ENCODE measurements around the gene PDP2. TPM values are rescaled to one million over a fixed set of nuclear protein-coding genes. Genes with fewer than 3 reads are reported as not detected.

Gene PDP2
- polyA plus RNA-seq, 1 of the 3 experiments (the other 2 are of a cell fraction), result 4.7 TPM

DNA sequence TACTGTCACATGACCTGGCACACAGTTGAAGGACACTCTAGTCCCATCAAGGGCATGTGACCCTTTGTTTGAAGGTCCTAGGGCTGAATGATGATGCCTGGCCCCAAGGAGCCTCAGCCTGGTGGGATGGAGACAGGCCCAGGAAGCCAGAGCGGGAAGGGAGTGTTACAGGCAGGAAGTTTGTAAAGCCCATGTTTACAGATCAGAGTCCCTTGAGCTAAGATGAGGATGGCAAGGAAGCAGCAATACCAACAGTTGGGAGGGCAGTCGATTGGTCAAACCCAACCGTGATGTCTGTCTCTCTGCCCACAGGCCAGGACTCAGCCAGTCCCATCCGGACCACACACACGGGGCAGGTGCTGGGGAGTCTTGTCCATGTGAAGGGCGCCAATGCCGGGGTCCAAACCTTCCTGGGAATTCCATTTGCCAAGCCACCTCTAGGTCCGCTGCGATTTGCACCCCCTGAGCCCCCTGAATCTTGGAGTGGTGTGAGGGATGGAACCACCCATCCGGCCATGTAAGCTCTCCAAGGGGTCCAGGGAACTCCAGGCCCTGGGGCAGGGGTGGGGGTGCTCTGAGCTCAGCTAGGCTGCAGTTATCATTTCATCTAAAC, 57.5 kb downstream of the PDP2 start:
- H4K20me1 ChIP-seq (ENCODE audit: insufficient read depth), result peaks cover 24% of the 10 kb centered on the region
- no peak for DNase-seq
- no peak overlapping the region for H3K4me2 ChIP-seq
- H3K9me3 ChIP-seq, result no peaks in the 10 kb centered on the region
- H3K27ac ChIP-seq (ENCODE audit: low read depth in 2 of 2, low read length in 1 of 2), result no peak overlapping the region
- no peak overlapping the region for H3K4me3 ChIP-seq (ENCODE audit: low read depth in 2 of 2, low read length in 1 of 2)
- peaks cover 20 to 48% of the 10 kb centered on the region in 2 experiments for H3K36me3 ChIP-seq (replicated peaks in 1 of 2; ENCODE audit: control insufficient read depth in 1 of 2, insufficient read depth in 2 of 2, low read length in 1 of 2)
- H3F3A ChIP-seq (replicated peaks; ENCODE audit: insufficient read depth), result no peaks in the 10 kb centered on the region
- no peak overlapping the region for H2AFZ ChIP-seq (ENCODE audit: low read depth)
- no peaks in the 10 kb centered on the region for H3K27me3 ChIP-seq (ENCODE audit: insufficient read depth)
- TF ChIP-seq MXI1 (IDR thresholded peaks at IDR 0.05; ENCODE audit: low read depth, low read length), result no peak
- TF ChIP-seq TEAD4 (IDR thresholded peaks at IDR 0.05; ENCODE audit: borderline replicate concordance, insufficient read depth), result no peak
- TF ChIP-seq CHD2 (IDR thresholded peaks at IDR 0.05; ENCODE audit: low read length, partially characterized antibody), result no peak
- no peak for TF ChIP-seq GATA2 (CRISPR knock-in tag; IDR thresholded peaks at IDR 0.05)
- H3K79me2 ChIP-seq (ENCODE audit: insufficient read depth), result peaks cover 56% of the 10 kb centered on the region
- H3K4me1 ChIP-seq (ENCODE audit: control insufficient read depth in 1 of 2, insufficient read depth in 2 of 2, low read depth in 1 of 2, low read length in 1 of 2), result peaks cover 6 to 19% of the 10 kb centered on the region in 2 experiments; a peak in 2 of 4 replicates
- H3K9me2 ChIP-seq, result no peaks in the 10 kb centered on the region
- 93% methylated on average over 6 of the region's 10 CpGs for WGBS (ENCODE audit: low lambda C conversion rate)
- ChIA-PET CTCF (interaction anchor here (1.4 kb wide), 1 partner anchor 42 kb away, joined by 6 read pairs; no protein-coding TSS in a partner anchor), POLR2A (no interaction called here)
- no peak overlapping the region for H3K9ac ChIP-seq

DNA sequence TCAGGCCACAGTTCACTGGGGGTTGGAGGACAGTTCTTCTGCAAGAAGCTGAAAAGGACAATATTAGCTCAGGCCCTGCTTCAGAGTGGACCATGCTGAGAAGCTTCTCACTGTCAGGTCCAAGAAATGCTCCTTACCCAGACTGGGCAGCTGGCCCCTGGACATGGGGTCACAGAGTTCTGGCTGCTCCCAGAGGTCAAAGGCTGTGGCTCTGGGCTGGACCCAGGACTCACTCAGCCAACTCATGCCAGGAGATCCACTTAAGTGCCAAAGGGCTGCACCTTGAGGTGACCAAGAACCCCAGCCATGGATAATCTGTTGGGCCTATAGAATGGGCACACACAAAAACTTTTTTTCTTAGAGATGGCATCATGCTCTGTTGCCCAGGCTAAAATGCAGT, 59.1 kb downstream of the PDP2 start:
- peaks cover 24% of the 10 kb centered on the region for H4K20me1 ChIP-seq (ENCODE audit: insufficient read depth)
- H3K36me3 ChIP-seq (replicated peaks in 1 of 2; ENCODE audit: control insufficient read depth in 1 of 2, insufficient read depth in 2 of 2, low read length in 1 of 2), result peaks cover 24 to 58% of the 10 kb centered on the region in 2 experiments
- no peak overlapping the region for H3K9ac ChIP-seq
- no peak overlapping the region for H3K4me2 ChIP-seq
- no peaks in the 10 kb centered on the region for H3K27me3 ChIP-seq (ENCODE audit: insufficient read depth)
- H3F3A ChIP-seq (replicated peaks; ENCODE audit: insufficient read depth), result peaks cover 4% of the 10 kb centered on the region
- H3K4me3 ChIP-seq (ENCODE audit: low read depth in 2 of 2, low read length in 1 of 2), result no peak overlapping the region
- H3K27ac ChIP-seq (ENCODE audit: low read depth in 2 of 2, low read length in 1 of 2), result no peak overlapping the region
- ChIA-PET POLR2A (no interaction called here), CTCF (interaction anchor here (0.9 to 1.4 kb wide), 3 partner anchors 13 to 44 kb away, joined by 3 to 4 read pairs (median 3); no protein-coding TSS in a partner anchor)
- no peak overlapping the region for H2AFZ ChIP-seq (ENCODE audit: low read depth)
- H3K9me2 ChIP-seq, result no peaks in the 10 kb centered on the region
- peaks cover 42% of the 10 kb centered on the region for H3K79me2 ChIP-seq (ENCODE audit: insufficient read depth)
- DNase-seq, result no peak
- H3K4me1 ChIP-seq (ENCODE audit: control insufficient read depth in 1 of 2, insufficient read depth in 2 of 2, low read depth in 1 of 2, low read length in 1 of 2), result peaks cover 0 to 12% of the 10 kb centered on the region in 2 experiments; a peak in 1 of 4 replicates
- no peak for TF ChIP-seq FOXM1 (IDR thresholded peaks at IDR 0.05; ENCODE audit: low read depth)
- TF ChIP-seq SMC3 (IDR thresholded peaks at IDR 0.05; ENCODE audit: low read depth, low read length), result no peak
- no peak for TF ChIP-seq GABPA (IDR thresholded peaks at IDR 0.05; ENCODE audit: low read depth)
- no peaks in the 10 kb centered on the region for H3K9me3 ChIP-seq

DNA sequence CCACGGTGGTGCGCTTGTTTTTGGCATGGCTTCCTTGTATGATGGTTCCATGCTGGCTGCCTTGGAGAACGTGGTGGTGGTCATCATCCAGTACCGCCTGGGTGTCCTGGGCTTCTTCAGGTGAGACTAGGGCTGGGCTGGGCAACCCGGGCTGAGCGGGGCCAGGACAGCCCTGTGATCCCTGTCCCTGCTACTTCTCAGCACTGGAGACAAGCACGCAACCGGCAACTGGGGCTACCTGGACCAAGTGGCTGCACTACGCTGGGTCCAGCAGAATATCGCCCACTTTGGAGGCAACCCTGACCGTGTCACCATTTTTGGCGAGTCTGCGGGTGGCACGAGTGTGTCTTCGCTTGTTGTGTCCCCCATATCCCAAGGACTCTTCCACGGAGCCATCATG, 59.9 kb downstream of the PDP2 start:
- Histone ChIP-seq H3K27ac (ENCODE audit: low read depth in 2 of 2, low read length in 1 of 2) (no peak overlapping the region), H3K9ac (no peak overlapping the region), H3K4me3 (ENCODE audit: low read depth in 2 of 2, low read length in 1 of 2) (no peak overlapping the region), H3F3A (replicated peaks; ENCODE audit: insufficient read depth) (peaks cover 5% of the 10 kb centered on the region), H3K9me2 (no peaks in the 10 kb centered on the region), H4K20me1 (ENCODE audit: insufficient read depth) (peaks cover 24% of the 10 kb centered on the region), H3K4me1 (ENCODE audit: control insufficient read depth in 1 of 2, insufficient read depth in 2 of 2, low read depth in 1 of 2, low read length in 1 of 2) (peaks cover 0 to 11% of the 10 kb centered on the region in 2 experiments; a peak in 1 of 4 replicates), H2AFZ (ENCODE audit: low read depth) (no peak overlapping the region), H3K36me3 (replicated peaks in 1 of 2; ENCODE audit: control insufficient read depth in 1 of 2, insufficient read depth in 2 of 2, low read length in 1 of 2) (peaks cover 24 to 58% of the 10 kb centered on the region in 2 experiments), H3K4me2 (no peak overlapping the region), H3K9me3 (no peaks in the 10 kb centered on the region), H3K79me2 (ENCODE audit: insufficient read depth) (peaks cover 33% of the 10 kb centered on the region), H3K27me3 (ENCODE audit: insufficient read depth) (no peaks in the 10 kb centered on the region)
- ChIA-PET CTCF (interaction anchor here (1.0 to 3.9 kb wide), 2 partner anchors 12 to 45 kb away, joined by 3 to 20 read pairs; no protein-coding TSS in a partner anchor), POLR2A (no interaction called here)
- no peak for DNase-seq
- 95% methylated on average over 10 of the region's 16 CpGs for WGBS (ENCODE audit: low lambda C conversion rate)
- TF ChIP-seq NFIC (IDR thresholded peaks at IDR 0.05; ENCODE audit: borderline replicate concordance) (no peak), MXI1 (IDR thresholded peaks at IDR 0.05; ENCODE audit: low read depth, low read length) (no peak)

Other genes with a start within 250 kb of the PDP2 start
- 21.7 and 30.8 TPM in 2 replicates for gene CMTM4, start 183.8 kb upstream of the PDP2 start, polyA plus RNA-seq (2012; rRNA removed)
- 33.1 and 49.6 TPM in 2 replicates for gene DYNC1LI2, start 128.9 kb upstream of the PDP2 start, polyA plus RNA-seq (2012; rRNA removed)
- 0.06 and 0.08 TPM in 2 replicates for gene TERB1, start 78.9 kb upstream of the PDP2 start, polyA plus RNA-seq (2012; rRNA removed)
- 33.8 and 45.5 TPM in 2 replicates for gene NAE1, start 49.5 kb upstream of the PDP2 start, polyA plus RNA-seq (2012; rRNA removed)
- 0.11 and 0.12 TPM in 2 replicates for gene CA7, start 36.1 kb upstream of the PDP2 start, polyA plus RNA-seq (2012; rRNA removed)
- gene CDH16, start 38.4 kb downstream of the PDP2 start, polyA plus RNA-seq (2012; rRNA removed), result not detected in 2 replicates
- 9.3 and 11.7 TPM in 2 replicates for gene RRAD, start 45.0 kb downstream of the PDP2 start, polyA plus RNA-seq (2012; rRNA removed)
- gene CIAO2B, start 53.9 kb downstream of the PDP2 start, polyA plus RNA-seq (2012; rRNA removed), result 577 and 665 TPM in 2 replicates
- 33.1 and 37.8 TPM in 2 replicates for gene CES2, start 55.0 kb downstream of the PDP2 start, polyA plus RNA-seq (2012; rRNA removed)
- gene CES3, start 80.8 kb downstream of the PDP2 start, polyA plus RNA-seq (2012; rRNA removed), result 1.4 and 1.8 TPM in 2 replicates
- gene CES4A, start 108.1 kb downstream of the PDP2 start, polyA plus RNA-seq (2012; rRNA removed), result 7.3 and 13.2 TPM in 2 replicates
- 38.8 and 40.1 TPM in 2 replicates for gene CBFB, start 148.6 kb downstream of the PDP2 start, polyA plus RNA-seq (2012; rRNA removed)
- gene PHAF1, start 229.4 kb downstream of the PDP2 start, polyA plus RNA-seq (2012; rRNA removed), result 17.3 and 22.6 TPM in 2 replicates